NCI-H146 (cell line): ENCODE data around the gene C17orf78.
"Not testable (repeated sequence)": the region's sequence is repeated elsewhere in the genome, so short reads cannot be mapped to it uniquely, and the experiment has no call there.

Source experiments
- DNase-seq: peaks from one replicate; lab custom pipeline; 2025; lab: John Stamatoyannopoulos, UW

Gene C17orf78

DNA sequence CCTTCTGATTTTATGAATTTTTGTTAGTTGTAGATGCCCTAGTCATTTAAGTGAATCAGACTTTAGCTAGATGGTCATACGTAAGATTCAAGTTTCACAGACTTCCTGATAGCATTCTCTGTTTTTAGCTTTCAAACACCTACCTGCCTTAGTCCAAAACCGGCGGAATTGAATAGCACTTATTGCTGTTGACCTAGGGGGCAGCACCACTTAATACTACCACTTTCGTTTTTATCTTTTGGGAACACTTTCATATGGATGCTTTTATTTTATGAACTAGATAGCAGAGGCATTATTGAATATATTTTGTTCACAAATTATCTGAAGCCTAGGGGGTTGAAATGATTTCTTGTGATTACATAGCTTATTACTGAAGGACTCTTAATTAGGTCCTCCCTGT, 62.4 kb downstream of the C17orf78 start:
- no peak for DNase-seq

GRCh38 chr17:37440424-37440823, 64.6 kb downstream of the C17orf78 start:
- no peak for DNase-seq

DNA sequence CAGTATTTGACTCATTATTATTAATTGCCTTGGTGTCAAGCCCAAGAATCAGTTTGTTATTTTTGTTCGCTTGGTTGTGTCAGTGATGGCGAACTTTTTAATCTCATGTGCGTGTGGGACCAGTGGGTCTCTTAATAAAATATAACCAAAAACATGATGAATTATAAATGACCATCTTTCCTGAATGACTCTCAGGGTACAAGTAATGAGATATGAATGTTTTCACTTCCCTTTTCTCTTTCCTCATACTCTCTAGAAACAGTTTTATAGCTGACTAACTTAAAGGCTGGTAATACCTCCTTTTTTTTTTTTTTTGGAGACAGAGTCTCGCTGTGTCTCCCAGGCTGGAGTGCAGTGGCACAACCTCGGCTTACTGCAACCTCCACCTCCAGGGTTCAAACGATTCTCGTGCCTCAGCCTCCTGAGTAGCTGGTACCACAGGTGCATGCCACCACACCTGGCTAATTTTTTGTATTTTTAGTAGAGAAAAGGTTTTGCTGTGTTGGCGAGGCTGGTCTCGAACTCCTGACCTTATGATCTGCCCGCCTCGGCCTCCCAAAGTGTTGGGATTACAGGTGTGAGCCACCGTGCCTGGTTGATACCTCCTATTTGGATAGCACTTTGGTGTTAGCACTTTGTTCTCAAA, 65.7 kb downstream of the C17orf78 start:
- not testable (repeated sequence) for DNase-seq
